ENCODE results near the gene ADGRD2.
A peak's percentile ranks its signal among the peaks of the same experiment; 100 is the strongest.
"Not testable (repeated sequence)": the region's sequence is repeated elsewhere in the genome, so short reads cannot be mapped to it uniquely, and the experiment has no call there.

The ADGRD2 gene, protein sequence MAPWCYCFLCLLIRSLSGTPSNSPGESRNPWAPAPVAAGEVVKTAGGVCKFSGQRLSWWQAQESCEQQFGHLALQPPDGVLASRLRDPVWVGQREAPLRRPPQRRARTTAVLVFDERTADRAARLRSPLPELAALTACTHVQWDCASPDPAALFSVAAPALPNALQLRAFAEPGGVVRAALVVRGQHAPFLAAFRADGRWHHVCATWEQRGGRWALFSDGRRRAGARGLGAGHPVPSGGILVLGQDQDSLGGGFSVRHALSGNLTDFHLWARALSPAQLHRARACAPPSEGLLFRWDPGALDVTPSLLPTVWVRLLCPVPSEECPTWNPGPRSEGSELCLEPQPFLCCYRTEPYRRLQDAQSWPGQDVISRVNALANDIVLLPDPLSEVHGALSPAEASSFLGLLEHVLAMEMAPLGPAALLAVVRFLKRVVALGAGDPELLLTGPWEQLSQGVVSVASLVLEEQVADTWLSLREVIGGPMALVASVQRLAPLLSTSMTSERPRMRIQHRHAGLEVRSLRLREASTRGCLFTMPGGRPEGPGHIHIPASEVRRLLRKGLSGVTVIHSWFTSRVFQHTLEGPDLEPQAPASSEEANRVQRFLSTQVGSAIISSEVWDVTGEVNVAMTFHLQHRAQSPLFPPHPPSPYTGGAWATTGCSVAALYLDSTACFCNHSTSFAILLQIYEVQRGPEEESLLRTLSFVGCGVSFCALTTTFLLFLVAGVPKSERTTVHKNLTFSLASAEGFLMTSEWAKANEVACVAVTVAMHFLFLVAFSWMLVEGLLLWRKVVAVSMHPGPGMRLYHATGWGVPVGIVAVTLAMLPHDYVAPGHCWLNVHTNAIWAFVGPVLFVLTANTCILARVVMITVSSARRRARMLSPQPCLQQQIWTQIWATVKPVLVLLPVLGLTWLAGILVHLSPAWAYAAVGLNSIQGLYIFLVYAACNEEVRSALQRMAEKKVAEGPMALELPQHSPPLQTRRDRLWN

GRCh38 chr9:124450241-124450924 is at the start of gene ADGRD2:
Gene ADGRD2 (plus strand): TSS chr9:124450451. CDS start chr9:124451667, 1,216 bp downstream.
- DNase-seq (ENCODE audit: low spot score): no peak

DNA sequence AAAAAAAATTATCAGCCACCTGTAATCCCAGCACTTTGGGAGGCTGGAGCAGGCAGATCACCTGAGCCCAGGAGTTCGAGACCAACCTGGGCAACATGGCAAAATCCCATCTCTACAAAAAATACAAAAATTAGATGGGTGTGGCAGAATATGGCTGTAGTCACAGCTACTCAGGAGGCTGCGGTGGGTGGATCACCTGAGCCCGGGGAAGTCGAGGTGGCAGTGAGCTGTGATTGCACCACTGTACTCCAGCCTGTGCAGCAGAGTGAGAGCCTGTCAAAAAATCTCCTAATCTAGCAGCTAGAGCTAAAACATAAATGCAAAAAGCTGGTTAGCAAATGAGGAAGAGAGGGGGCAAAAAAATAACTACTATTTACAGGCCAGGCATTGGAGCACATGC is 47.0 kb upstream of the ADGRD2 start:
- no peak for DNase-seq (ENCODE audit: low spot score)

- DNase-seq (ENCODE audit: low spot score): no peak
Observed at GRCh38 chr9:124409410-124409809, 40.8 kb upstream of the ADGRD2 start.

- no peak for DNase-seq (ENCODE audit: low spot score)
Observed at GRCh38 chr9:124410321-124410913, 39.8 kb upstream of the ADGRD2 start.

DNA sequence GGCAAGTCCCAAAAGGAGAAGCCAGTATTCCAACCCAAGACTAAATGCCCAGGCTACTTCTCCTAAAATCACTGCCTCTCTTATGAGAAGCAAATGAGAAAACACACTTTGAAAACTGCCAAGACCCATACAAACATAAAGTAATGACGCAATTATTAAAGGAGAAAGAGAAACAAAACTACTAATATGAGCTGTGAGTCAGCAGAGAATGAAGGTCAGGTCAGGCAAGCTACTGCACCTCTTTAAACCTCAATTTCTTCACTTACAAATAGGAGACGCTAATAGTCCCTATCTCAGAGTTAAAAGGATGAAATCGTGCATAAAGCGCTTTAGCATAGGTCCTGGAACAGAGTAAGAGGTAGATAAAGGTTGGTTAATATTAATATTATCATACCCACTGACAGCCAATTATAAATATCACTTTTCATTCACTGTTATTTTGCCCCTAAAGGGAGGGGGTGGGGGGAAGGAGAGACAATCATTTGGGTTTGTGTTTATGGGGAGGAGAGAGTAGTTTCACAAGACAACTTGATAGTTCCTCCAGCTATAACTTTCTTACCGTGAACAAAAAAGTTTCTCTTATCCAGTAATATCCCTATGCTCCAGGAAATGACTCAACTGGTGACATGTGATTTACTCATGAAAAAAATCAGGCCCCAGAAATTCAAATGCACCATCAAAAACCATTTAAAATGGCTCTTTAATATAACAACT is 38.6 kb upstream of the ADGRD2 start:
- DNase-seq (ENCODE audit: low spot score): no peak

DNA sequence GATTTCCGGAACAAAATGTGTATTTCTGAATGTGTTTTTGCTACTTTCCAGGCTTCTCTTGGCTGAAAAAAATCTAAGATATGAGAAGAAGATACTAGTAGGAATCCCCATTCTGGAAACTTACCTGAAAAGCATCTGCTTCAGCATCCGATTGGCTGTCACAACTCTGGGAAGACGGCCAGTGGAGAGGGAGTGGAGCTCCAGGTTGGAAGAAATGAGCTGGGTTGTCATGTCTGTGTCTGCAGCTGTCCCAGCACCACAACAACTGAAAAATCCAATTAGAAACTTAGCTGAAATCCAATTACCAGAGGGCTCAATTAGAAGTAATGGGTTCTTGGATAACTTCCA is 38.0 kb upstream of the ADGRD2 start:
- DNase-seq (ENCODE audit: low spot score): no peak

DNA sequence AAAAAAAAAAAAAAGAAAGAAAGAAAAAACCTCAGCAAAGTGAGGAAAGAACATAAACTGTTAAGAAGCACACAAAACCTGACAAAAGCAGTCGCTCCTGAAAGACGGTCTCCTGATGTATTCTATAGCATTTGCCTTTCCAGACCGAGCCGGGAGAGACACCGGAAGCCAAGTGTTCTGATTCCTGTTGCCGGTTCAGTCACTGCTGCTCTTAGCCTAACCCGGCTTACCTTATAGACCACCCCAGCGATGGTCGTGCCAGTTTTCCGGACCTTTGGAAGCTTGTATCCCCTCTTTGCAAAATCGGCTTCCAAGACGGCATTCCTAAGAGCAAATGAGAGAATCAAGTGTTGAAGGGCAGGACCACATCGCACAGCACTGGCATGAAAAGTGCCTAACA is 35.6 kb upstream of the ADGRD2 start:
- DNase-seq (ENCODE audit: low spot score): no peak

- DNase-seq (ENCODE audit: low spot score): peak; percentile 96
Observed at GRCh38 chr9:124415102-124415851, 35.0 kb upstream of the ADGRD2 start, which contains the start of gene PSMB7. Gene PSMB7 (minus strand): TSS chr9:124415442. CDS start chr9:124415425, 17 bp downstream.

GRCh38 chr9:124415852-124416484 is 34.3 kb upstream of the ADGRD2 start:
- DNase-seq (ENCODE audit: low spot score): no peak

DNA sequence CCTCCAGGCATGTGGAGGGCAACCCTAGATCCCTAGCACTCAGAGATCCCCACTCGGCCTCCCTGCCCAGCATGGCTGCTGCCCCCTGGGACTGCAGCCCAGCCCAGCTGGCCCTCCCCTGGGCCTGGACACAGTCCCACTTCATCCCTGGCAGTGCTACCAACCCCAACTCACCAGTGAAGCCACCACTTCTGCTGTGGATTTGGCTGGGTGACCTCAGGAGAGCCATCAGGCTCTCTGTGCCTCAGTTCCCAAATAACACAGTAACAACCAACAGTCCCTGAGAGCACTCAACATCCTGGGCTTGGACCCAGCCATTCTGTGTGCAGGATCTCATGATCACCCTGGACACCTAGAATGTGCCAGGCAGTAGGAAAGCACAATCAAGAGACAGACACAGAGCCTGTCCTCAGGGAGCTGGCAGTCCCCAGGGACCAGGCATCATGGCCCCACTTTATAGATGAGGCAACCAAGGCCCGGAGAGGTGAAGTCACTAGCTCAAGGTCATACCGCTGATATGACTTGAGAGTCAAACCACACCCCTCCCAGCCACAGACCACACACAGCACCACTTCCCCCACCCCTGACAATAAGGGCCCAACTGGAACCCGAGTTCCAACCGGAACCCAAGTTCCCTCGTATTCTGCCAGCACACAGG is 30.3 kb upstream of the ADGRD2 start:
- no peak for DNase-seq (ENCODE audit: low spot score)

DNA sequence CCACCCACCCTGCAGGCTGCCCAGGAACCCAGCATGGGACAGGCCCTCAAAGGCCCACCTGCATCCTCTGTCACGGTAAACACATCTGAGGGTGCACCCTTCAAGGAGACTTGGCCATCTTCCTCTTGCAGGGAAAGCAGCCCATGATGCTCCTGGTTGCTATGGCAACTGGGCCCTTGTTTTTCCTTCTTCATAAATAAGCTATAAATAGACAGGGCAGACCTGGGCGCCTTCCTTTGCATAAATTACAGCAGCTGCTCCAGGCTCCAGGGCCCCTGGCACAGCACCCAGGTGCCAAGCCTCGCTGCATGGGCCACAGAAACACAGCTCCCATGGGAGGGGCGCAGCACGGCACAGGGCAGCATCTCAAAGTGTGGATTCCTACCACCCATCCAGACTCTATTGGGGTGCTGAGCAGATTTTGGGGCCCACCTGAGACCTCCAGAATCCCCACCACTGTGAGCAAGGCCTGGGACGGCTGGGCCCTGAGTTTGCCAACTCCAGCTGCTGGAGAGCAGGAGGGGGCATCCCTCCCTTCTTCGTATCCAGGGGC is 29.2 kb upstream of the ADGRD2 start:
- DNase-seq (ENCODE audit: low spot score): peak; percentile 83

GRCh38 chr9:124423155-124423554 is 27.1 kb upstream of the ADGRD2 start:
- DNase-seq (ENCODE audit: low spot score): no peak

DNA sequence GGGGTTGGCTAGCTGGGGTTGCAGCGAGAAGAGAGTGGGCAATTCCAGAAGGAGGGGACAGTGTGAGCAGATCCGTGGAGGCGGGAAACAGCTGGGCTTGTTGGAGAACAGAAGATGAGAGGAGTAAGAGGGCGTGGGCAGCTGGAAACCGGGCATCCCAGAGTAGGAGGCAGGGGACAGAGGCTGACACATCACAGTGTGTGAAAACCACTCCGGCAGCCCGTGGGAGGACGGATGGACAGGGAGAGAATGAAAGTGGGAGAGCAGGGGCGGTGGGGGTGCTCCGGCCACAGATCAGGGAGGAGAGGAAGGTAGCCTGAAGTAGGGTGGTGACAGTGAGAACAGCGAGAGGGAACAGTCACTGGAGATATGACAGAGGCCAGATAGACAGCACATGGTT is 26.7 kb upstream of the ADGRD2 start:
- DNase-seq (ENCODE audit: low spot score): no peak

DNA sequence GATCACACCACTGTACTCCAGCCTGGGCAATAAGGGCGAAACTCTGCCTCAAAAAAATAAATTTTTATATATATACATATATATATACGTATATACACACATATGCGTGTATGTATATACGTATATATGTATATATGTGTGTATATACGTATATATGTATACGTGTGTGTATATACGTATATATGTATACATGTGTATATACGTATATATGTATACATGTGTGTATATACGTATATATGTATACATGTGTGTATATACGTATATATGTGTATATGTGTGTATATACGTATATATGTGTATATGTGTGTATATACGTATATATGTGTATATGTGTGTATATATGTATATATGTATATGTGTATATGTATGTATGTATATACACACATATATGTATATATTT is 24.5 kb upstream of the ADGRD2 start:
- DNase-seq (ENCODE audit: low spot score): not testable (repeated sequence)

- DNase-seq (ENCODE audit: low spot score): no peak
Observed at GRCh38 chr9:124426361-124426760, 23.9 kb upstream of the ADGRD2 start.

- DNase-seq (ENCODE audit: low spot score): no peak
Observed at GRCh38 chr9:124427281-124427680, 23.0 kb upstream of the ADGRD2 start.

DNA sequence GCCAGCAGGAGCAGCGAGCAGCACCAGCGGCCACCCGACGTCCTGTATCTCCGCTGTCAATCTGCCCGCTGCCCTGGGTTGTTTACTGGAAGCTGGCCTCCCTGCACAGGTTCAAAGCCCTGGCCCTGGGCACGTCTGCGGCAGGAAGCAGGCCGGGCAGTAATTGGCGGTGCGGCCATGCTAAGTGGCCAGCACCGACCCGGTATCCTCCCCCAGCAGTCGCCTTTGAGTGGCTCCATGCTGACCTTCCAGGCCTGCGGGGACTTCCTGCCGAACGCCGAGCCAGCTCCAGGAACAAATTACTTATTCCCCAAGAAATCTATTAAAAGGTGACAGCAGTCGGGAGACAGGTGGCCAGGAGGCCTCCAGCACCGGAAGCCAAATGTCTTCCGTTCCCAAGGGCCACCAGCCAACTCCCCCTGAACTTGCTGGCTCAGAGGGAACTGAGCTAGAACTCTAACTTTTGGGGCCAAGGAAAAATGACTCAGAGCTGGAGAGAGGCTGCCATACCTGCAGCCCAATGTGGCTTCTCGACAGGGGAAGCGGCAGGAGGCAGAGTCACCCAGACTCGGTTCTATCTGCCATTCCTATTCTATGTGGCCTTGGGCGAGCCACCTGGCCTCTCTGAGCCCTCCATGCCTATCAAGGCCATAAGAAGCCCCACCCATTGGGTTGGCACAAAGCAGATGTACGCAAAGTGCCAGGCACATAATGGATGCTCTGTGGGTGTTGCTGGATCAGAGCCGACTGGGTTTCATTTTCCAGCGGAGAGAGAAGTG is 21.3 kb upstream of the ADGRD2 start:
- peak; percentile 91 for DNase-seq (ENCODE audit: low spot score)

DNA sequence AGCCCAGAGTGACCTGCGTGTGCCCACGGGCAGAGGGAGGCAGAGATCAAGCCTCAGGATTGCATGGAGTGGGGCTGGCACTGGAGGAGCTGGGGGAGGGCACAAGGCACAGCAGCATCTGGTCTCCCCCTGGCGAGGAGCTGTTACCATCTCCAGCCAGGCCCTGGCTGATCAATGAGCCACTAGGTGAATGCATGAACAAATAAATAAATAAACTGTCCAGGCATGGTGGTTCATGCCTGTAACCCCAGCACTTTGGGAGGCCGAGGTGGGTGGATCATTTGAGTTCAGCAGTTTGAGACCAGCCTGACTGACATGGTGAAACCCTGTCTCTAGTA is 20.8 kb upstream of the ADGRD2 start:
- no peak for DNase-seq (ENCODE audit: low spot score)

All from cerebellar cortex (tissue), 1 donor.